ENCODE data around the gene SETBP1. TPM values are rescaled to one million over a fixed set of nuclear protein-coding genes. Genes with fewer than 3 reads are reported as not detected.

The SETBP1 gene
- total RNA-seq, 1 experiment from 2014 or later, result 4.0 TPM

DNA sequence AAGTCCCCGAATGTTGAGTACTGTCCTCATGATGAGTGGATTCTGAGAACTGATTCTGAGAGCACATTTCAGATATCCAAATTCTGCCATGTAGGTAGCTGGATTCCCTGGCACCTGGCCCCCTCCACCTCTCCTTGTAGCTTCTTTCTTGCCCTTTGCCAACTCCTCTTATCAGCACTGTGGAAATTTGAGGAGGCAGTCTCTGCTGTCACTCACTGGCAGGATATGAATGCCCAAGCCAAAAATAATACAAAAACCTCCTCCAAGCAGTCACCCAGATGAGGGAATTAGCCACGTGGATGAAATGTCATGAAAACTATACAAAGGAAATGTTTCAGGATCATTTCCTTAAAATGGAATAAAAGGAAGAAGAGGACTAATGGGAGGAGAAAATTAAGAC, 276.8 kb downstream of the SETBP1 start:
- no peak overlapping the region for H3K4me3 ChIP-seq (ENCODE audit: low read depth, low read length)
- no peaks in the 10 kb centered on the region for H3K27me3 Mint-ChIP-seq (ENCODE audit: insufficient read depth, unreplicated experiment)
- intact Hi-C loops (cut with micrococcal nuclease; ENCODE audit: unreplicated experiment), result no loop called here
- H3K4me1 ChIP-seq, result no peaks in the 10 kb centered on the region
- DNase-seq, result no peak
- CTCF ChIA-PET, result no interaction called here
- no peaks in the 10 kb centered on the region for H3K36me3 Mint-ChIP-seq (ENCODE audit: insufficient read depth, unreplicated experiment)
- H3K9me3 Mint-ChIP-seq (ENCODE audit: unreplicated experiment), result no peaks in the 10 kb centered on the region
- H3K27ac Mint-ChIP-seq (ENCODE audit: unreplicated experiment), result no peak overlapping the region
- no peak for TF ChIP-seq CTCF (IDR thresholded peaks at IDR 0.05; ENCODE audit: insufficient read depth in 1 of 2, low read depth in 1 of 2, low read length in 1 of 2, severe bottlenecking in 1 of 2, unreplicated experiment in 1 of 2)
- no peaks in the 10 kb centered on the region for H3K36me3 ChIP-seq (ENCODE audit: control insufficient read depth, insufficient read depth, low read length)
- no TSS peak for BruUV-seq (replicated peaks)
- no peak overlapping the region for H3K4me3 Mint-ChIP-seq (ENCODE audit: unreplicated experiment)
- POLR2A ChIA-PET, result no interaction called here
- H3K4me1 Mint-ChIP-seq (ENCODE audit: low read depth, unreplicated experiment), result no peaks in the 10 kb centered on the region
- no peaks in the 10 kb centered on the region for H3K9me3 ChIP-seq
- H3K27me3 ChIP-seq (replicated peaks; ENCODE audit: control insufficient read depth, insufficient read depth, low read length), result no peaks in the 10 kb centered on the region

- no peak overlapping the region for H3K4me3 ChIP-seq (ENCODE audit: low read depth, low read length)
- Mint-ChIP-seq H3K36me3 (ENCODE audit: insufficient read depth, unreplicated experiment) (no peaks in the 10 kb centered on the region), H3K4me3 (ENCODE audit: unreplicated experiment) (no peak overlapping the region), H3K27me3 (ENCODE audit: insufficient read depth, unreplicated experiment) (no peaks in the 10 kb centered on the region), H3K4me1 (ENCODE audit: low read depth, unreplicated experiment) (no peaks in the 10 kb centered on the region), H3K27ac (ENCODE audit: unreplicated experiment) (no peak overlapping the region), H3K9me3 (ENCODE audit: unreplicated experiment) (no peaks in the 10 kb centered on the region)
- ChIA-PET CTCF (no interaction called here), POLR2A (no interaction called here)
- no TSS peak for BruUV-seq (replicated peaks)
- no peaks in the 10 kb centered on the region for H3K36me3 ChIP-seq (ENCODE audit: control insufficient read depth, insufficient read depth, low read length)
- H3K27me3 ChIP-seq (replicated peaks; ENCODE audit: control insufficient read depth, insufficient read depth, low read length), result no peaks in the 10 kb centered on the region
- no peak for DNase-seq
- intact Hi-C loops (cut with micrococcal nuclease; ENCODE audit: unreplicated experiment), result no loop called here
- no peaks in the 10 kb centered on the region for H3K4me1 ChIP-seq
- H3K9me3 ChIP-seq, result no peaks in the 10 kb centered on the region
- no peak for TF ChIP-seq CTCF (IDR thresholded peaks at IDR 0.05; ENCODE audit: insufficient read depth in 1 of 2, low read depth in 1 of 2, low read length in 1 of 2, severe bottlenecking in 1 of 2, unreplicated experiment in 1 of 2)
Measured at GRCh38 chr18:44958040-44958439, 277.4 kb downstream of the SETBP1 start.

DNA sequence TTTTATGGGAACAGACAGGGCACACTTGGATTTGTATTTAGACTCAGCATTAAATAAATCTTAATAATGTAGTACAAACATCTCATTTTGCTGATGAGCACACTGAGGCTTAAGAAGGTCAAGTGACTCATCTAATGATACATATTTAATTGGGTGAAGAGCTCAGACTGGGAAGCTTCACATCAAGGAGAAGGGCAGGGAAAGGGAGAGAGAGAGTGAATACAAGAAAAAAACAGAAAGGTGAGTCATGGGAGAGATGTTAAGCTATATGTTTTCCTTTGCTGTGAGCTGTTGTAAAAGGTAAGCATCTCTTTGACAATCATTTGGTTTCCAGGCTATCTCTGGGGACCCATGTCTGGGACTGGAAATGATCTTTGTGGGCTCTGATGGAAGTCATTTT, 277.8 kb downstream of the SETBP1 start:
- BruUV-seq (replicated peaks), result no TSS peak

More for the DNA sequence above, 277.8 kb downstream of the SETBP1 start:
- no peaks in the 10 kb centered on the region for H3K36me3 Mint-ChIP-seq (ENCODE audit: insufficient read depth, unreplicated experiment)
- no peaks in the 10 kb centered on the region for H3K27me3 Mint-ChIP-seq (ENCODE audit: insufficient read depth, unreplicated experiment)
- Histone ChIP-seq H3K4me3 (ENCODE audit: low read depth, low read length) (no peak overlapping the region), H3K4me1 (no peaks in the 10 kb centered on the region), H3K36me3 (ENCODE audit: control insufficient read depth, insufficient read depth, low read length) (no peaks in the 10 kb centered on the region), H3K9me3 (no peaks in the 10 kb centered on the region), H3K27me3 (replicated peaks; ENCODE audit: control insufficient read depth, insufficient read depth, low read length) (no peaks in the 10 kb centered on the region)
- TF ChIP-seq CTCF (IDR thresholded peaks at IDR 0.05; ENCODE audit: insufficient read depth in 1 of 2, low read depth in 1 of 2, low read length in 1 of 2, severe bottlenecking in 1 of 2, unreplicated experiment in 1 of 2), result no peak
- H3K4me3 Mint-ChIP-seq (ENCODE audit: unreplicated experiment), result no peak overlapping the region
- H3K27ac Mint-ChIP-seq (ENCODE audit: unreplicated experiment), result no peak overlapping the region
- H3K9me3 Mint-ChIP-seq (ENCODE audit: unreplicated experiment), result no peaks in the 10 kb centered on the region
- no peak for DNase-seq
- ChIA-PET CTCF (no interaction called here), POLR2A (no interaction called here)
- H3K4me1 Mint-ChIP-seq (ENCODE audit: low read depth, unreplicated experiment), result no peaks in the 10 kb centered on the region
- intact Hi-C loops (cut with micrococcal nuclease; ENCODE audit: unreplicated experiment), result no loop called here
